WTC11 (cell line): Measurements from ENCODE around the gene APBB3. TPM values are rescaled to one million over a fixed set of nuclear protein-coding genes. Genes with fewer than 3 reads are reported as not detected.

Source experiments
- ATAC-seq: fragments of 200-7000 bp; cut with Tn5 transposase; 2 replicates; pipeline ENCODE4 v1.10.0; 2021; ENCODE audit warnings: mild to moderate bottlenecking, moderate library complexity
- CTCF ChIA-PET: fragments of 300-600 bp; sonication (Branson Sonifier 250); formaldehyde crosslinking; loops from one replicate; lab custom pipeline; 2021; ENCODE audit warnings: antibody characterized with exemption; lab: Charles Lee
- POLR2A ChIA-PET: fragments of 350-600 bp; sonication (Branson Sonifier 250); formaldehyde crosslinking; loops from one replicate; lab custom pipeline; 2021; ENCODE audit warnings: antibody characterized with exemption; lab: Charles Lee
- DNase-seq: peaks from one replicate; pipeline ENCODE4 v3.0.0; 2021; ENCODE audit warnings: low spot score
- H3K27ac Mint-ChIP-seq: 2 replicates; pipeline ENCODE4 v1.8.0; 2021; ENCODE audit warnings: mixed read lengths
- H3K27me3 Mint-ChIP-seq: 2 replicates; pipeline ENCODE4 v1.8.0; 2021; ENCODE audit warnings: low read depth, mild to moderate bottlenecking, moderate library complexity, mixed read lengths
- H3K36me3 Mint-ChIP-seq: 2 replicates; pipeline ENCODE4 v1.8.0; 2021; ENCODE audit warnings: mixed read lengths
- H3K4me1 Mint-ChIP-seq: 2 replicates; pipeline ENCODE4 v1.8.0; 2022; ENCODE audit warnings: mixed read lengths
- H3K4me3 Mint-ChIP-seq: 2 replicates; pipeline ENCODE4 v1.8.0; 2021; ENCODE audit warnings: mild to moderate bottlenecking, moderate library complexity, mixed read lengths
- H3K9me3 Mint-ChIP-seq: 2 replicates; pipeline ENCODE4 v1.8.0; 2021; ENCODE audit warnings: mixed read lengths
- ARID4B ChIP-seq: sonication (generic); formaldehyde crosslinking; IDR thresholded peaks from 2 replicates; pipeline ENCODE4 v1.8.0; 2023; ENCODE audit warnings: missing genetic modification reagents, mild to moderate bottlenecking, borderline replicate concordance
- CDX4 ChIP-seq: fragments of 250-450 bp; sonication (Bioruptor Pico); IDR thresholded peaks from 2 replicates; pipeline ENCODE4 v1.9.0; 2021; ENCODE audit warnings: moderate library complexity, mild to moderate bottlenecking, inconsistent platforms, borderline replicate concordance
- E2F1 ChIP-seq: sonication (generic); formaldehyde crosslinking; IDR thresholded peaks from 2 replicates; pipeline ENCODE4 v1.8.0; 2022; ENCODE audit warnings: mild to moderate bottlenecking, missing genetic modification reagents
- EMX1 ChIP-seq: fragments of 250-450 bp; sonication (Bioruptor Pico); IDR thresholded peaks from 2 replicates; pipeline ENCODE4 v1.8.0; 2021; ENCODE audit warnings: mild to moderate bottlenecking
- FOXP1 ChIP-seq: sonication (generic); formaldehyde crosslinking; IDR thresholded peaks from 2 replicates; pipeline ENCODE4 v1.8.0; 2022; ENCODE audit warnings: missing genetic modification reagents, mild to moderate bottlenecking, moderate library complexity, borderline replicate concordance
- GTF2I ChIP-seq: fragments of 250-450 bp; sonication (Bioruptor Pico); conservative IDR thresholded peaks from 2 replicates; pipeline ENCODE4 v1.4.0; 2021; ENCODE audit warnings: mild to moderate bottlenecking
- KAT7 ChIP-seq: sonication (generic); formaldehyde crosslinking; IDR thresholded peaks from 2 replicates; pipeline ENCODE4 v1.8.1; 2023; ENCODE audit warnings: missing genetic modification reagents, mild to moderate bottlenecking, borderline replicate concordance
- MXD4 ChIP-seq: fragments of 250-450 bp; sonication (Bioruptor Pico); IDR thresholded peaks from 2 replicates; pipeline ENCODE4 v1.8.0; 2021; ENCODE audit warnings: mild to moderate bottlenecking, moderate library complexity, borderline replicate concordance
- NFE2L1 ChIP-seq: sonication (generic); formaldehyde crosslinking; IDR thresholded peaks from 2 replicates; pipeline ENCODE4 v1.8.1; 2023; ENCODE audit warnings: missing genetic modification reagents
- SOX15 ChIP-seq: fragments of 250-450 bp; sonication (Bioruptor Pico); IDR thresholded peaks from 2 replicates; pipeline ENCODE4 v1.9.0; 2021; ENCODE audit warnings: mild to moderate bottlenecking
- SP1 ChIP-seq: sonication (generic); formaldehyde crosslinking; conservative IDR thresholded peaks from 2 replicates; pipeline ENCODE4 v1.8.1; 2022; ENCODE audit warnings: missing genetic modification reagents
- TEAD1 ChIP-seq: sonication (generic); formaldehyde crosslinking; IDR thresholded peaks from 2 replicates; pipeline ENCODE4 v1.8.0; 2022; ENCODE audit warnings: mild to moderate bottlenecking, missing genetic modification reagents
- TP53 ChIP-seq: sonication (generic); formaldehyde crosslinking; IDR thresholded peaks from 2 replicates; pipeline ENCODE4 v1.8.1; 2023; ENCODE audit warnings: mild to moderate bottlenecking, missing genetic modification reagents
- ZBTB43 ChIP-seq: sonication (generic); formaldehyde crosslinking; IDR thresholded peaks from 2 replicates; pipeline ENCODE4 v1.8.1; 2023; ENCODE audit warnings: mild to moderate bottlenecking, missing genetic modification reagents
- ZMAT4 ChIP-seq: fragments of 250-450 bp; sonication (Bioruptor Pico); IDR thresholded peaks from 2 replicates; pipeline ENCODE4 v1.9.0; 2021; ENCODE audit warnings: mild to moderate bottlenecking
- ZNF219 ChIP-seq: sonication (generic); formaldehyde crosslinking; IDR thresholded peaks from 2 replicates; pipeline ENCODE4 v1.8.0; 2023; ENCODE audit warnings: missing genetic modification reagents, mild to moderate bottlenecking, borderline replicate concordance
- ZNF396 ChIP-seq: fragments of 250-450 bp; sonication (Bioruptor Pico); IDR thresholded peaks from 2 replicates; pipeline ENCODE4 v1.8.0; 2021; ENCODE audit warnings: mild to moderate bottlenecking, moderate library complexity, borderline replicate concordance
- ZNF416 ChIP-seq: fragments of 250-450 bp; sonication (Bioruptor Pico); IDR thresholded peaks from 2 replicates; pipeline ENCODE4 v1.9.0; 2021; ENCODE audit warnings: mild to moderate bottlenecking, inconsistent platforms
- ZNF425 ChIP-seq: fragments of 250-450 bp; sonication (Bioruptor Pico); conservative IDR thresholded peaks from 2 replicates; pipeline ENCODE4 v1.9.0; 2021; ENCODE audit warnings: mild to moderate bottlenecking
- ZNF532 ChIP-seq: fragments of 250-450 bp; sonication (Bioruptor Pico); IDR thresholded peaks from 2 replicates; pipeline ENCODE4 v1.9.0; 2021; ENCODE audit warnings: mild to moderate bottlenecking, borderline replicate concordance
- total RNA-seq: library from RNA; stranded (reverse); gene quantifications from 3 replicates; pipeline ENCODE4 v1.2.3, GENCODE V29; 2021

Gene APBB3
- total RNA-seq, 1 experiment from 2014 or later: 25.9 TPM

- Mint-ChIP-seq H3K4me3 (peak overlapping the region; percentile 88), H3K4me1 (peaks cover 19% of the 10 kb centered on the region), H3K36me3 (peaks cover 20% of the 10 kb centered on the region), H3K9me3 (no peaks in the 10 kb centered on the region), H3K27me3 (peaks cover 3% of the 10 kb centered on the region; the same call in 1 of the 2 replicates), H3K27ac (no peak overlapping the region)
- ATAC-seq (no peak), DNase-seq (no peak)
- TF ChIP-seq TEAD1 (CRISPR knock-in tag): no peak
- TF ChIP-seq E2F1 (CRISPR knock-in tag): no peak
- TF ChIP-seq FOXP1 (CRISPR knock-in tag): no peak
- TF ChIP-seq KAT7 (CRISPR knock-in tag): no peak
- TF ChIP-seq ZNF396: no peak
- no peak for TF ChIP-seq NFE2L1 (CRISPR knock-in tag)
- TF ChIP-seq ZNF532: no peak
- TF ChIP-seq SOX15 (CRISPR knock-in tag): no peak
- no peak for TF ChIP-seq ZNF425 (CRISPR knock-in tag)
- no peak for TF ChIP-seq CDX4 (CRISPR knock-in tag)
- no peak for TF ChIP-seq ZNF416
- ChIA-PET POLR2A (interaction anchor here (0.9 to 4.4 kb wide), 4 partner anchors 16 to 163 kb away, joined by 3 to 29 read pairs (median 4); partner anchors contain the start of genes ANKHD1, DND1 and EIF4EBP3), CTCF (interaction anchor here (0.5 to 1.5 kb wide), 8 partner anchors 15 to 324 kb away, joined by 3 to 12 read pairs (median 4); partner anchors contain the start of genes EIF4EBP3, HARS1 and HARS2)
Measured at GRCh38 chr5:140563596-140563995, 802 bp downstream of the APBB3 start.

GRCh38 chr5:140561753-140562523 lies 2.5 kb downstream of the APBB3 start:
- H3K4me1 Mint-ChIP-seq: peaks cover 27% of the 10 kb centered on the region
- H3K4me3 Mint-ChIP-seq: no peak overlapping the region
- ChIA-PET POLR2A (interaction anchor here (2.0 kb wide), 1 partner anchor 85 kb away, joined by 5 read pairs; the partner anchor contains the start of genes IK and NDUFA2), CTCF (no interaction called here)
- peaks cover 3% of the 10 kb centered on the region; the same call in 1 of the 2 replicates for H3K27me3 Mint-ChIP-seq
- peaks cover 9% of the 10 kb centered on the region for H3K36me3 Mint-ChIP-seq
- DNase-seq (no peak), ATAC-seq (no peak)
- no peaks in the 10 kb centered on the region for H3K9me3 Mint-ChIP-seq
- H3K27ac Mint-ChIP-seq: no peak overlapping the region
- TF ChIP-seq ARID4B (no peak), ZNF219 (CRISPR knock-in tag) (no peak), ZMAT4 (CRISPR knock-in tag) (no peak), TP53 (CRISPR knock-in tag) (no peak), GTF2I (CRISPR knock-in tag) (no peak), SP1 (CRISPR knock-in tag) (no peak), ZBTB43 (CRISPR knock-in tag) (no peak), MXD4 (CRISPR knock-in tag) (no peak), EMX1 (CRISPR knock-in tag) (no peak)
